Measurements from ENCODE around the gene NFIB.

GRCh38 chr9:14301583-14302021, 12.3 kb downstream of the NFIB start:
- TF ChIP-seq CTCF (IDR thresholded peaks at IDR 0.05; ENCODE audit: poor library complexity) (no peak), EZH2 (IDR thresholded peaks at IDR 0.05; ENCODE audit: borderline replicate concordance) (no peak), EZH2phosphoT487 (IDR thresholded peaks at IDR 0.05; ENCODE audit: low read depth, severe bottlenecking, unreplicated experiment) (no peak)

Data from hepatocyte (in vitro differentiated cells).